ENCODE measurements around the gene MRGPRX4. TPM values are rescaled to one million over a fixed set of nuclear protein-coding genes. Genes with fewer than 3 reads are reported as not detected.

The MRGPRX4 gene
- total and polyA plus RNA-seq, 8 donors: not detected

Other genes starting within 250 kb of the MRGPRX4 start
- gene SERGEF, start 159.8 kb upstream of the MRGPRX4 start, total RNA-seq: 10 to 100 TPM; 17.8 to 29.6 (median 24.0) TPM
- 100 to 1,000 TPM in 1 of 2 donors, 10 to 100 TPM in 1; 51.9 to 101 TPM for gene SERGEF, start 159.8 kb upstream of the MRGPRX4 start, polyA plus RNA-seq
- under 1 TPM; 0.03 to 0.35 (median 0.14) TPM for gene TPH1, start 126.6 kb upstream of the MRGPRX4 start, total RNA-seq
- under 1 TPM; 0.23 to 0.47 TPM for gene TPH1, start 126.6 kb upstream of the MRGPRX4 start, polyA plus RNA-seq
- 1 to 10 TPM; 4.6 to 7.4 (median 5.5) TPM for gene SAAL1, start 66.8 kb upstream of the MRGPRX4 start, total RNA-seq
- gene SAAL1, start 66.8 kb upstream of the MRGPRX4 start, polyA plus RNA-seq: 1 to 10 TPM; 7.0 to 8.8 TPM
- not detected for gene MRGPRX3, start 40.3 kb upstream of the MRGPRX4 start, total RNA-seq
- not detected for gene MRGPRX3, start 40.3 kb upstream of the MRGPRX4 start, polyA plus RNA-seq
- under 1 TPM in 1 of 6 donors, not detected in 5; 0.44 TPM for gene SAA4, start 64.0 kb downstream of the MRGPRX4 start, total RNA-seq
- not detected for gene SAA4, start 64.0 kb downstream of the MRGPRX4 start, polyA plus RNA-seq
- gene SAA2, start 75.8 kb downstream of the MRGPRX4 start, total RNA-seq: 10 to 100 TPM in 3 of 6 donors, under 1 TPM in 1, not detected in 2; 0.59 to 22.0 (median 16.8) TPM
- gene SAA2, start 75.8 kb downstream of the MRGPRX4 start, polyA plus RNA-seq: 1 to 10 TPM in 1 of 2 donors, under 1 TPM in 1; 0.49 to 3.3 TPM
- 10 to 100 TPM in 3 of 6 donors, 1 to 10 TPM in 2, under 1 TPM in 1; 0.67 to 77.9 (median 10.1) TPM for gene SAA1, start 93.4 kb downstream of the MRGPRX4 start, total RNA-seq
- 10 to 100 TPM in 1 of 2 donors, 1 to 10 TPM in 1; 5.9 to 47.8 TPM for gene SAA1, start 93.4 kb downstream of the MRGPRX4 start, polyA plus RNA-seq
- gene HPS5, start 149.3 kb downstream of the MRGPRX4 start, total RNA-seq: 1 to 10 TPM; 4.6 to 9.7 (median 7.3) TPM
- 1 to 10 TPM; 3.4 to 5.0 TPM for gene HPS5, start 149.3 kb downstream of the MRGPRX4 start, polyA plus RNA-seq
- gene GTF2H1, start 149.7 kb downstream of the MRGPRX4 start, total RNA-seq: 10 to 100 TPM; 13.9 to 23.1 (median 18.2) TPM
- 10 to 100 TPM; 11.9 to 20.5 TPM for gene GTF2H1, start 149.7 kb downstream of the MRGPRX4 start, polyA plus RNA-seq
- 100 to 1,000 TPM in 3 of 6 donors, 10 to 100 TPM in 3; 66.2 to 223 (median 116) TPM for gene LDHA, start 221.7 kb downstream of the MRGPRX4 start, total RNA-seq
- gene LDHA, start 221.7 kb downstream of the MRGPRX4 start, polyA plus RNA-seq: 100 to 1,000 TPM in 1 of 2 donors, 10 to 100 TPM in 1; 75.8 to 100 TPM
- under 1 TPM in 2 of 6 donors, not detected in 4; 0.47 to 0.86 TPM for gene LDHC, start 239.5 kb downstream of the MRGPRX4 start, total RNA-seq
- gene LDHC, start 239.5 kb downstream of the MRGPRX4 start, polyA plus RNA-seq: 1 to 10 TPM in 1 of 2 donors, under 1 TPM in 1; 0.38 to 1.3 TPM